ENCODE results near the gene LEFTY1.
"Not testable (repeated sequence)": the region's sequence is repeated elsewhere in the genome, so short reads cannot be mapped to it uniquely, and the experiment has no call there.

GRCh38 chr1:225929462-225929861 is 40.5 kb upstream of the LEFTY1 start:
- not testable (repeated sequence) for TF ChIP-seq CTCF (conservative IDR thresholded peaks at IDR 0.05; ENCODE audit: low read depth, low read length); BHLHE40 (IDR thresholded peaks at IDR 0.05; ENCODE audit: low read depth, low read length)
